ENCODE results near the gene DHX40. TPM values are rescaled to one million over a fixed set of nuclear protein-coding genes. Genes with fewer than 3 reads are reported as not detected.
"Not testable (repeated sequence)": the region's sequence is repeated elsewhere in the genome, so short reads cannot be mapped to it uniquely, and the experiment has no call there.

DHX40 gene
- total RNA-seq, 2 experiments from 2014 or later: 28.6 to 32.8 TPM

DNA sequence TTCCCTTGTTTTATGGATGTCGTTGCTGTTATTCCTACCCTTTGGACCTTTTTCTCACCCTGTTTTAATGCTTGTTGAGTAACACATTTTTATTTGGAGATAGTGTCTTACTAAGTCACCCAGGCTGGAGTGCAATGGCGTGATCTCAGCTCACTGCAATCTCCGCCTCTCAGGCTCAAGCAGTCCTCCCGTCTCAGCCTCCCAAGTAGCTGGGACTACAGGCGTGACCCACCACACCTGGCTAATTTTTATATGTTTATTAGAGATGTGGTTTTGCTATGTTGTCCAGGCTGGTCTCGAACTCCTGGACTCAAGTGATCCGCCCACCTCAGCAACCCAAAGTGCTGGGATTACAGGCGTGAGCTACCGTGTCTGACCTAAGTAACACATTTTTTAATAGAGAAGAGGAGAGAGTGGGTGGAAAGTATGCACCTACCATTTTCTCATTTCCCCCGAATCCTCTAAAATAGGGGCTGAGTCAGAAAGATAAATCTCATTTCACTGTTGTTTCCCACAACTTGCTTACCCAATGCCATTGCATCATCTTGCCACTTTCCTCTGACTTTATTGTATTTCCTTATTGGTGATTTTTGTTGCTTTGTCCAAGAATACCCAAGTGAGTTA is 7.0 kb downstream of the DHX40 start:
- ChIA-PET POLR2A (no interaction called here), CTCF (ENCODE audit: unreplicated experiment) (no interaction called here)
- intact Hi-C loops (cut with micrococcal nuclease; ENCODE audit: unreplicated experiment): no loop called here

DNA sequence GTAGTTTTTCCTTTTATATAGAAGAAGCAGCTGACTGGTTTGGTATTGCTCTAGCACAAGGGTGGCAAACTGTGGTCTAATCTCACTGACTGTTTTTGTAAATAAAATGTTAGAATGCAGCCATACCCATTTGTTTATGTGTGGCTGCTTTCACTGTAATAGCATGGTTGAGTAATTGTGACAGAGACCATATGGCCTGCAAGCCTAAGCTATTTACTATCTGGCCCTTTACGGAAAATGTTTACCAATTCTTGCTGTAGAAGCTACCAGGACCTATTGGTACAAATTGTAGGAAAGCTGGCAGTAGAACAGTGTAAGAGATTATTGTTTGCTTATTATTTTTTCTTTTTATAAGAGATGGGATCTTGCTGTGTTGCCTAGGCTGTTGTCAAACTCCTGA is 18.8 kb downstream of the DHX40 start:
- H2AFZ ChIP-seq (ENCODE audit: low read length); H3K9me2 ChIP-seq (ENCODE audit: insufficient read depth, low read length); intact Hi-C loops (cut with micrococcal nuclease; ENCODE audit: unreplicated experiment): not testable (repeated sequence)

More for the DNA sequence above, 7.0 kb downstream of the DHX40 start:
- H3K27ac ChIP-seq (ENCODE audit: low read depth, low read length, poor library complexity, severe bottlenecking): no peak overlapping the region
- H3K4me3 ChIP-seq (ENCODE audit: low read depth, low read length, poor library complexity, severe bottlenecking): no peak overlapping the region
- no peak for DNase-seq (ENCODE audit: low spot score)
- BruUV-seq (replicated peaks): no TSS peak
- H3K79me2 ChIP-seq (ENCODE audit: insufficient read depth, low read depth, low read length): no peaks in the 10 kb centered on the region; the same call in 1 of the 2 replicates
- no peak overlapping the region for H2AFZ ChIP-seq (ENCODE audit: low read length)
- H4K20me1 ChIP-seq (ENCODE audit: insufficient read depth, low read length): no peaks in the 10 kb centered on the region
- H3K36me3 ChIP-seq (ENCODE audit: insufficient read depth, low read length): peaks cover 19% of the 10 kb centered on the region
- no peaks in the 10 kb centered on the region for H3K4me1 ChIP-seq (ENCODE audit: insufficient read depth, low read length, poor library complexity, severe bottlenecking)
- no peak overlapping the region for H3K4me2 ChIP-seq (ENCODE audit: low read length)
- no peaks in the 10 kb centered on the region for H3K9me3 ChIP-seq (ENCODE audit: low read length)
- TF ChIP-seq, protein P1, sequence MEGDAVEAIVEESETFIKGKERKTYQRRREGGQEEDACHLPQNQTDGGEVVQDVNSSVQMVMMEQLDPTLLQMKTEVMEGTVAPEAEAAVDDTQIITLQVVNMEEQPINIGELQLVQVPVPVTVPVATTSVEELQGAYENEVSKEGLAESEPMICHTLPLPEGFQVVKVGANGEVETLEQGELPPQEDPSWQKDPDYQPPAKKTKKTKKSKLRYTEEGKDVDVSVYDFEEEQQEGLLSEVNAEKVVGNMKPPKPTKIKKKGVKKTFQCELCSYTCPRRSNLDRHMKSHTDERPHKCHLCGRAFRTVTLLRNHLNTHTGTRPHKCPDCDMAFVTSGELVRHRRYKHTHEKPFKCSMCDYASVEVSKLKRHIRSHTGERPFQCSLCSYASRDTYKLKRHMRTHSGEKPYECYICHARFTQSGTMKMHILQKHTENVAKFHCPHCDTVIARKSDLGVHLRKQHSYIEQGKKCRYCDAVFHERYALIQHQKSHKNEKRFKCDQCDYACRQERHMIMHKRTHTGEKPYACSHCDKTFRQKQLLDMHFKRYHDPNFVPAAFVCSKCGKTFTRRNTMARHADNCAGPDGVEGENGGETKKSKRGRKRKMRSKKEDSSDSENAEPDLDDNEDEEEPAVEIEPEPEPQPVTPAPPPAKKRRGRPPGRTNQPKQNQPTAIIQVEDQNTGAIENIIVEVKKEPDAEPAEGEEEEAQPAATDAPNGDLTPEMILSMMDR (conservative IDR thresholded peaks at IDR 0.05; ENCODE audit: low read length): no peak
- no peak for TF ChIP-seq EZH2phosphoT487 (IDR thresholded peaks at IDR 0.05; ENCODE audit: borderline replicate concordance, low read depth, low read length)
- H3K9me2 ChIP-seq (ENCODE audit: insufficient read depth, low read length): no peaks in the 10 kb centered on the region

GRCh38 chr17:59600169-59600568 is 34.8 kb downstream of the DHX40 start:
- Histone ChIP-seq H3K4me3 (ENCODE audit: low read depth, low read length, poor library complexity, severe bottlenecking) (no peak overlapping the region), H3K27ac (ENCODE audit: low read depth, low read length, poor library complexity, severe bottlenecking) (no peak overlapping the region), H3K4me1 (ENCODE audit: insufficient read depth, low read length, poor library complexity, severe bottlenecking) (no peaks in the 10 kb centered on the region), H3K9me2 (ENCODE audit: insufficient read depth, low read length) (no peaks in the 10 kb centered on the region), H3K36me3 (ENCODE audit: insufficient read depth, low read length) (peaks cover 48% of the 10 kb centered on the region), H3K4me2 (ENCODE audit: low read length) (no peak overlapping the region), H3K79me2 (ENCODE audit: insufficient read depth, low read depth, low read length) (no peaks in the 10 kb centered on the region), H3K9me3 (ENCODE audit: low read length) (no peaks in the 10 kb centered on the region), H4K20me1 (ENCODE audit: insufficient read depth, low read length) (no peaks in the 10 kb centered on the region), H2AFZ (ENCODE audit: low read length) (no peak overlapping the region)
- DNase-seq (ENCODE audit: low spot score): no peak
- intact Hi-C loops (cut with micrococcal nuclease; ENCODE audit: unreplicated experiment): no loop called here
- BruUV-seq (replicated peaks): no TSS peak
- ChIA-PET POLR2A (interaction anchor here (0.7 kb wide), 1 partner anchor 236 kb away, joined by 3 read pairs; no protein-coding TSS in a partner anchor), CTCF (ENCODE audit: unreplicated experiment) (no interaction called here)
- no peak for TF ChIP-seq EZH2phosphoT487 (IDR thresholded peaks at IDR 0.05; ENCODE audit: borderline replicate concordance, low read depth, low read length)
- TF ChIP-seq, protein P1 (conservative IDR thresholded peaks at IDR 0.05; ENCODE audit: low read length): no peak

More for the DNA sequence above, 18.8 kb downstream of the DHX40 start:
- H3K9me3 ChIP-seq (ENCODE audit: low read length); DNase-seq (ENCODE audit: low spot score); H3K36me3 ChIP-seq (ENCODE audit: insufficient read depth, low read length); H3K4me2 ChIP-seq (ENCODE audit: low read length); POLR2A ChIA-PET; H4K20me1 ChIP-seq (ENCODE audit: insufficient read depth, low read length); H3K79me2 ChIP-seq (ENCODE audit: insufficient read depth, low read depth, low read length); H3K4me1 ChIP-seq (ENCODE audit: insufficient read depth, low read length, poor library complexity, severe bottlenecking); CTCF ChIA-PET (ENCODE audit: unreplicated experiment); H3K4me3 ChIP-seq (ENCODE audit: low read depth, low read length, poor library complexity, severe bottlenecking); H3K27ac ChIP-seq (ENCODE audit: low read depth, low read length, poor library complexity, severe bottlenecking); BruUV-seq (replicated peaks): not testable (repeated sequence)

Data from OCI-LY7 (cell line).